IPS-15b (cell line): Measurements from ENCODE around the gene MTUS2.

ENCODE experiments used
- H3K27me3 ChIP-seq: one replicate; pipeline ENCODE4 v1.6.1; 2013; ENCODE audit warnings: low read length; ENCODE audit not compliant: control insufficient read depth, insufficient read depth
- H3K36me3 ChIP-seq: one replicate; pipeline ENCODE4 v1.6.1; 2013; ENCODE audit warnings: low read length; ENCODE audit not compliant: control insufficient read depth, insufficient read depth
- H3K4me1 ChIP-seq: one replicate; pipeline ENCODE4 v1.6.1; 2013; ENCODE audit warnings: mild to moderate bottlenecking, low read length; ENCODE audit not compliant: control insufficient read depth, insufficient read depth
- H3K4me3 ChIP-seq: one replicate; pipeline ENCODE4 v1.5.1; 2013; ENCODE audit warnings: low read depth, low read length
- H3K9ac ChIP-seq: one replicate; pipeline ENCODE4 v1.6.1; 2013; ENCODE audit warnings: low read depth, mild to moderate bottlenecking, low read length
- H3K9me3 ChIP-seq: one replicate; pipeline ENCODE4 v1.6.1; 2013; ENCODE audit warnings: mild to moderate bottlenecking, low read length; ENCODE audit not compliant: control insufficient read depth, insufficient read depth

Gene MTUS2

DNA sequence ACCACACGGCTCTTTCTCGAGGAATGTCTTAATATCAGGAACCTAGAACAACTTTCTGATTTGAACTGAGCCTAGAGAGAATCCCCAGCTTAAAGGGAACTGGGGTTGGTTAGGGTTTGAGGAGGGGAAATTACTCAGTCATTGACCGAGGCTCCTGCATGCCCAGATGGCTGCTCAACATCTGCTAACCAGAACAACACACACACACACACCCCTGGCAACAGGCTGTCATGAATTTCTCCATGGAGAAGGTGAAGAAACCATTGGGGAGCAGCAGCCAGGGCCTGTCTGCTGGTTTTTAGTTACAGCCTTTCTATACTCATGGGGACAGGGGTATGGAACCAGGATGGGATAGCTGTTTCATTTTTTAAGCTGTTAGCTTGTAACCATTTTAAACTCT is 5.2 kb downstream of the MTUS2 start:
- no peaks in the 10 kb centered on the region for H3K9me3 ChIP-seq
- no peaks in the 10 kb centered on the region for H3K4me1 ChIP-seq
- no peak overlapping the region for H3K4me3 ChIP-seq
- H3K36me3 ChIP-seq, result no peaks in the 10 kb centered on the region
- H3K9ac ChIP-seq, result no peak overlapping the region
- peaks cover 36% of the 10 kb centered on the region for H3K27me3 ChIP-seq

DNA sequence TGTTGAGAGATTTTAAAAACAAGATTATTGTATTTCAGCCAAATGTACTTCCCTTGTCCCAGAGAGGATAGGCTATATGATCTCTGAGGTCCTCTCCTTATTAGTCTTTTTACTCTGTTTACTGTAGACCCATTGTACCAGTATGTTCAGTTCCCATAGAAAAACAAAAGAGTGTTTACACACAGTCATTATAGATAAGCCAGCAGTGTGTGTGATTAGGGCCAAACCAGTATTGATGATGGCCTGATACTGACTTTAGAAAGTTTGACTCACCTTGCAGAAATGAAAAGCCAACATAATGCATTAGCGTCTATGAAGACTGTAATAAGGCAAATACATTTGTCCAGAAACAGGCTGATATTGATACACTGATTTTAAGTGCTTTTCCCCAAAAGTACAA is 6.2 kb downstream of the MTUS2 start:
- Histone ChIP-seq H3K36me3 (no peaks in the 10 kb centered on the region), H3K9ac (no peak overlapping the region), H3K27me3 (peaks cover 26% of the 10 kb centered on the region), H3K4me3 (no peak overlapping the region), H3K9me3 (no peaks in the 10 kb centered on the region), H3K4me1 (no peaks in the 10 kb centered on the region)

DNA sequence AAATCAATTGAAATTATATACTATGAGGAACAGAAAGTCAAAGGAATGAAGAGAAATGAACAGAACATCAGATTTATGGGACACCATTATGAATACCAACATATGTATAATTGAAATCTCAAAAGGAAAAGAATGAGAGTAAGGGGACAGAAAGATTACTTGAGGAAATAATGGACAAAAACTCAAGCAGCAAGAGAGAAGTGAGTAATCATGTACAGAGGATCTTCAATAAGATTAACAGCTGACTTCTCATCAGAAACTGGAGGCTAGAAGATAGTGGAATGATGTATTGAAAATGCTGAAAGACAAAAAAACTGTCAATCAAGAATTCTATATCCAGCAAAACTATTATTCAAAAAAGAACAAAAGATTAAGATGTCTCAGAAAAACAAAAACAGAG is 10.4 kb downstream of the MTUS2 start:
- Histone ChIP-seq H3K36me3 (no peaks in the 10 kb centered on the region), H3K27me3 (no peaks in the 10 kb centered on the region), H3K4me3 (no peak overlapping the region), H3K9ac (no peak overlapping the region), H3K4me1 (no peaks in the 10 kb centered on the region), H3K9me3 (no peaks in the 10 kb centered on the region)

DNA sequence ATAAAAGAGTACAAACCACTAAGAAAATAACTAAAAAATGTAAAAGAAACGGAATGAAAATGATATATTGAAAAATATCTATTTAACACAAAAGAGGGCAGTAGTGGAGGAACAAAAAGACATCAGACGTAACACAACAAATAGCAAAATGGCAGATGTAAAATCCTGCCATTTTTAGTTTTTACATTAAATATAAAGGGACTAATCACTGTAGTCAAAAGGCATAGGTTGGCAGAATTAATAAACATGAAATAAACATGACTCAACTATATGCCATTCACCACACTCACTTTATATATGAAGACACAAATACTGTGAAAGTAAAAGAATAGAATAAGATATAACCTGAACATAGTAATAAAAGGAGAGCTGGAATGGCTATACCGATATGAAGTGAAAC is 11.0 kb downstream of the MTUS2 start:
- Histone ChIP-seq H3K4me3 (no peak overlapping the region), H3K36me3 (no peaks in the 10 kb centered on the region), H3K9me3 (no peaks in the 10 kb centered on the region), H3K9ac (no peak overlapping the region), H3K27me3 (no peaks in the 10 kb centered on the region), H3K4me1 (no peaks in the 10 kb centered on the region)

DNA sequence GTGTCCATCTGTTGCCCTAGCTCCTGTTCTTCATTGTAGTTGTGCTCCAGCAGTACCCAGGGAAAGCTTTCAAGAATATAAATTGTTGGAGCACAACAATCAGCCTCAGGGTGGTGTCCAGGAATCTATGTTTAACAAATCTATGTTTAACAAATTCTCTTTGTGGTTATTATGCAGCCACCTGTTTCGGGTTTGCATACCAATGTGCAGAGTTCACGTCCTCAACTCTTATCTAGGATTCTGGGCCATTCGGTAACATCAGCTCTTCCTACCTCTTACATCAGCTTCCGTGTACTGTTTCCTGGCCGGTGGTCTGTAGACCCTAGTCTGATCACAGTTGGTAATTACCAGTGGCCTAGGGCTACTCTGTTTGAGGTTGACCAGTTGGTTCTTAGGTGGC is 17.0 kb downstream of the MTUS2 start:
- Histone ChIP-seq H3K27me3 (no peaks in the 10 kb centered on the region), H3K4me1 (no peaks in the 10 kb centered on the region), H3K9ac (no peak overlapping the region), H3K36me3 (no peaks in the 10 kb centered on the region), H3K9me3 (no peaks in the 10 kb centered on the region), H3K4me3 (no peak overlapping the region)

DNA sequence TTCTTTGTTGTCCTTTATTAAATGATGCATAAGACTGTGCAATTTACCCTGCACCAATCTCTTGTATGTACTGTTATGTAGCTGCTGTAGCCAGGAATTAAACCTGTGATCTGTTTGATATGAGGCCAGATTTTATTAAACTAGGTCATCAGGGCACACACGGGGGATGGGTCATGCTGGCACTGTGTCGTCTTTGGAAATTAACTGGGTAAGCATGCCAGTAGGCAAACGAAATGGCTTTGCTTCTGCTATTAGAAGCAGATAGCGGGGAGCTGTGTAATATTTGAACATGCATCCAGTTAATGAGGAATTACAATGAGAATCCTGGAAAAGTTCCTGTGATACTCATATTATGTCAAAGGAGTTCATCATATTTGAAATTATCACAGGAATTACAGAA is 23.5 kb downstream of the MTUS2 start:
- H3K27me3 ChIP-seq, result no peaks in the 10 kb centered on the region
- no peak overlapping the region for H3K4me3 ChIP-seq
- H3K4me1 ChIP-seq, result no peaks in the 10 kb centered on the region
- no peaks in the 10 kb centered on the region for H3K9me3 ChIP-seq
- H3K36me3 ChIP-seq, result no peaks in the 10 kb centered on the region
- no peak overlapping the region for H3K9ac ChIP-seq

DNA sequence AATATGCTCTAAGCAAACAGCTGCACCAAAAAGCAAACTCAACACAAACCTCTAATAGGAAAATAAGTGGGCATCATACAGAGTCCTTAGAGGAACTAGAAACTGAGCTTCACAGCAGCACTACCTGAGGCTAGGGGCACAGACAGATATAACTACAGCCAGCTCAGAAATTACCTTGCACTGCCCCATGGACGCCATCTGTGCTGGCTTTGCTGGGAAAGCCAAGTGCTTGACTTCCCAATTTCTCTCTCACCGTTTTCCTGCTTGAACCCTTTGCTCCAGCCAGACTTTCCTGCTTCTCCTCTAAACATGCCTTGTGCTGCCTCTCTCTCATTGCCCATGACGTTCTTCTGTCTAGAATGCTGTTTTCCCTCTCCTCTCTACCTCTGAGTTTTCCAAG is 29.3 kb downstream of the MTUS2 start:
- H3K36me3 ChIP-seq, result no peaks in the 10 kb centered on the region
- H3K27me3 ChIP-seq, result no peaks in the 10 kb centered on the region
- no peak overlapping the region for H3K9ac ChIP-seq
- H3K9me3 ChIP-seq, result no peaks in the 10 kb centered on the region
- H3K4me1 ChIP-seq, result no peaks in the 10 kb centered on the region
- no peak overlapping the region for H3K4me3 ChIP-seq

DNA sequence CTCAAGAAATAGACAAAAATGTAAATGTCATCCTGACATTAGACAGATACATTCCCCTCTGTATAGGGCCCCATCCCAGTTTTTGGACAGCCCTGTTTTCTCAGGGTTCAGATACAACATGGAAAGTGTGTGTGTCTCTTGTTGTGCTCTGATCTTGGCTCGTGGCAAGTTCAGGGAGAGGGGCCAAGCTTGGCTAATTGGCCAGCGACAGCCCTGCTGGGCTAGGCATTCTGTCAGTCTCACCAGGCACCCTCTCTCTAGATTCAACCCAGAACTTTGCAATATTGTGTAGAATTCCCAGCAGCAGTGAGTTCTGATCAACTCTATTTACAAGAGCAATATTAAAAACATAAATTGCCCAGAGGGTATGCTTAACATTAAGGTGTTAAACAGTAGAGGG is 30.1 kb downstream of the MTUS2 start:
- Histone ChIP-seq H3K9ac (no peak overlapping the region), H3K9me3 (no peaks in the 10 kb centered on the region), H3K4me1 (no peaks in the 10 kb centered on the region)

DNA sequence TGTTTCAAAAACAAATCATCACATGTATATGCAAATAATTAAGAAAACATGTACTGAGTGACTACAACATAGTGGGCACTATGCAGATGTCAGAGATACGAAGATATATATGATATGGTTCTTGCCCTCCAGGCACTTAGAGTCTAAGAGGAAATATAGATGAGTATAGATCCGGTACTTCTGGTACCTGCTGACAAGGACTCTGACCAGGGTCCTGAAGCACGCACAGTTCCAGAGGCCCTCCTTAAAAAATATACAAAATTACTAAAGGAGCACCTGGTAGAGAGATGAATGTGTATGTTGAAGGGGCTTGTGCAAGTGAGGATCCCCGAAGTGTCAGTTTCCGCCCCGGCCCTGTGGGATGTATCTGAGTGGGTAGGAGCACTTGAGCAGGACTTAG is 31.3 kb downstream of the MTUS2 start:
- H3K9me3 ChIP-seq, result no peaks in the 10 kb centered on the region
- no peaks in the 10 kb centered on the region for H3K36me3 ChIP-seq
- no peak overlapping the region for H3K9ac ChIP-seq
- no peaks in the 10 kb centered on the region for H3K4me1 ChIP-seq
- H3K27me3 ChIP-seq, result no peaks in the 10 kb centered on the region
- no peak overlapping the region for H3K4me3 ChIP-seq

More for the DNA sequence above, 30.1 kb downstream of the MTUS2 start:
- Histone ChIP-seq H3K27me3 (no peaks in the 10 kb centered on the region), H3K36me3 (no peaks in the 10 kb centered on the region), H3K4me3 (no peak overlapping the region)

DNA sequence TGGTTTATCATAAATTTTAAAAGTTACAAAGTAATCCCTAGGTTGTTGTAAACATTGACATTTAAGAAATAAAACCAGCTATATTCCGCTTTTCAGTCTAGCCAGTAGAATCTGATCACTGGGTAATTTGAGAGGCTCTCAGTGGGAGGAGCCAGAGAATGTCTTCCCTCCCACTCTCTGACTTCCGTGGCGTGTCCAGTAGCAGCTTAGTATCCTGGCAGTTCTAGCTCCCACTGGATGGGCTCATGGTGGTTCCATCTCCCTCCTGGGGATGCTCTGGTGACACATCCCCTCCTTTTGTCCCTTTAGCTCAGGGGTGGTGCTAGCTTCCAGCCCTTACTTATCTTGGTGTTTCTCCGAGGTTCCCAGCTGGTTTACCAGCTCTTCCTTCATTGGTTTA is 34.5 kb downstream of the MTUS2 start:
- Histone ChIP-seq H3K27me3 (no peaks in the 10 kb centered on the region), H3K4me1 (no peaks in the 10 kb centered on the region), H3K9ac (no peak overlapping the region), H3K9me3 (no peaks in the 10 kb centered on the region), H3K4me3 (no peak overlapping the region), H3K36me3 (no peaks in the 10 kb centered on the region)

DNA sequence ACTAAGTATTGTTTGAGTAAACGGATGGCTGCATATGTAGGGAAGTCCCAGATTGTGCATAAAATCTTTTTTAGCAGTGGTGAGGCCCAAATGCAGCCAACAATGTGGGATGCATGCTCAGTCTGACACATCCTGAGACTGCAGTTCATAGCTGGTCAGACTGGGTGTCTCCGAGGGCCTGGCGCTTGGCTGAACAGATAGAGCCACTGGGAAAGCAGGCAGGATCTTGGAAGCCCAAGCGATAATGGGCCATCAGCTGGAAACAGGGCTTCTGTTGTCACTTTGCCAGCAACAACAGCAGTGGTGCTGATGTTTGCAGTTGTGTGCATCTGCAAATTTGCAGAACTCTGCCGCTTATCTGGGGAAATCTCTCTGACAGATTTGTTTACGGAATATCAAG is 36.1 kb downstream of the MTUS2 start:
- no peaks in the 10 kb centered on the region for H3K36me3 ChIP-seq
- H3K4me3 ChIP-seq, result no peak overlapping the region
- no peaks in the 10 kb centered on the region for H3K27me3 ChIP-seq
- no peaks in the 10 kb centered on the region for H3K4me1 ChIP-seq
- no peak overlapping the region for H3K9ac ChIP-seq
- H3K9me3 ChIP-seq, result no peaks in the 10 kb centered on the region

DNA sequence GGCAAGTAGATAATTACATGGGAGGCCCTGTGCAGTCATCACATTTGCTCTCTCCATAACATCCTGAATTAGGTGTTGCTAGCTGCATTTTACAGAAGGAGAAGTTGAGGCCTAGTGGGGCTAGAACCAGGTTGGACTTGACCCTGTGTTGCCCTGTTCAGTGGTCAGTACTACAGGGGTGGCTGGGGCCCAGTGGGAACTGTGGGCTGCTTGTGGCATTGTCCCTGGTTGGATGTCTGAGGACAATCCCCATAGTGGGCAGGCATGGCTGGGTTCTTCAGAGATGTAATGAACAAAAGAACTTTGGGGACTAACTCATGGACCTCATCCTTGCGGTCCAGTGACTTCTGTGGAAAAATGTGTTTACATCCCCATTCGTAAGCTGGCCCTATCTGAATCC is 38.9 kb downstream of the MTUS2 start:
- no peaks in the 10 kb centered on the region for H3K36me3 ChIP-seq
- no peaks in the 10 kb centered on the region for H3K9me3 ChIP-seq
- no peaks in the 10 kb centered on the region for H3K4me1 ChIP-seq
- no peak overlapping the region for H3K4me3 ChIP-seq
- no peaks in the 10 kb centered on the region for H3K27me3 ChIP-seq
- no peak overlapping the region for H3K9ac ChIP-seq

DNA sequence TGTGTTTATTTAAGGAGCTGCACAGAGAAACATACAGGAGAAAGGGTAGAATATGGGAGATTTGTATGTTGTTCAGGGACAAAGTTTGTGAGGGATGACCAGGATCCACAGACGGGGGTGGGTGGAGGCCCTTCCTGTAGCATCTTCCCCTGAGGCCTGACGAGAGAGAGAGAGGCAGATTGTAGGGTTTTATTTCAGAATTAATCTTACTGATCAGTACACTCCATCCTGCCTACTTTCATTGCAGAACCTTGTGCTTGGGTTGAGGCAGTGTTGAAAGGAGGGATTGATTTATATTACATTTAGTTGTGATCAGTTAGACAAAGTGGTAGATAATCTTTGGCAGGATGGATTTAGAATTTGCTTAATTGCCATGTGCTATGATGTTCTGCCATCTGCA is 39.6 kb downstream of the MTUS2 start:
- Histone ChIP-seq H3K36me3 (no peaks in the 10 kb centered on the region), H3K4me1 (no peaks in the 10 kb centered on the region), H3K9ac (no peak overlapping the region), H3K4me3 (no peak overlapping the region), H3K27me3 (no peaks in the 10 kb centered on the region), H3K9me3 (no peaks in the 10 kb centered on the region)
